Measurements from ENCODE around the gene TANGO2.
A peak's percentile ranks its signal among the peaks of the same experiment; 100 is the strongest.
"Not testable (repeated sequence)": the region's sequence is repeated elsewhere in the genome, so short reads cannot be mapped to it uniquely, and the experiment has no call there.

Gene TANGO2

GRCh38 chr22:20066617-20067383 lies 45.9 kb downstream of the TANGO2 start:
- no peak for DNase-seq

DNA sequence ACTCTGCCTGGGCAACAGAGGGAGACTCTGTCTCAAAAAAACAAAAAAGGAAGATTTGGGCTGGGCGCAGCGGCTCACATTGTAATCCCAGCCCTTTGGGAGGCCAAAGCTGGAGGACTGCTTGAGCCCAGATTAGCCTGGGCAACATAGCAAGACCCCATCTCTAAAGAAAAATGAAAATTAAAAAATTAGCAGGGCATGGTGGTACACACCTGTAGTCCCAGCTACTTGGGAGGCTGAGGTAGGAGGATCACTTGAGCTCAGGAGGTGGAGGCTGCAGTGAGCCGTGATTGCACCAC lies 46.4 kb downstream of the TANGO2 start:
- DNase-seq = not testable (repeated sequence)

- DNase-seq = no peak
Measured at GRCh38 chr22:20068640-20069039, 47.7 kb downstream of the TANGO2 start.

DNA sequence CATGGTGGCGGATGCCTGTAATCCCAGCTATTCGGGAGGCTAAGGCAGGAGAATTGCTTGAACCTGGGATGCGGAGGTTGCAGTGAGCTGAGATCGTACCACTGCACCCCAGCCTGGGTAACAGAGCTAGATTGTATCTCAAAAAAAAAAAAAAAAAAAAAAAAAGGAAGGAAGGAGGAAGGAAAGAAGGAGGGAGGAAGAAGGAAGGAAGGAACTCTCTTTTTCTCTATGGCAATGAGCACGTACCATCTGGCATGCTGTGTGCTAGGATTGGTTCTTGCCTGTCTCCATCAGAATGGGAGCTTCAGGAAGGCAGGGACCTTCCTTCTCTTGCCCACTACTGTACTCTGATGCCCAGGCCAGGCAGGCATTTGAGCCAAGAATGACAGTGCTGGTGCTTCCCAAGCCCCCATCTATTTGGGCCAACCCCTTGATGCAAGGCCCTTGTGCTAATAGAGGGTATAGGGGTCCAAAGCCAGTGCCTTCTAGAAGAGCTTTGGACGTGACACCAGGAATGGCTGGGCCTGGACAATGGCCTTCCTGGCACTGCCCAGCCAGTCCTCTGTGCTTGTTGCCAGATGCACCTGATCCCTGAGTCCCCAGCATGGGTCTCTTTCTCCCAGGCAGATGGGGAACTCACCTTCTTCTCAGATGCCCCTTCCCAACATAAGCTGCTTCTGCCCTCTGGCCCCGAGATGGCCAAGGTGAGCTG lies 48.6 kb downstream of the TANGO2 start:
- no peak for DNase-seq

DNA sequence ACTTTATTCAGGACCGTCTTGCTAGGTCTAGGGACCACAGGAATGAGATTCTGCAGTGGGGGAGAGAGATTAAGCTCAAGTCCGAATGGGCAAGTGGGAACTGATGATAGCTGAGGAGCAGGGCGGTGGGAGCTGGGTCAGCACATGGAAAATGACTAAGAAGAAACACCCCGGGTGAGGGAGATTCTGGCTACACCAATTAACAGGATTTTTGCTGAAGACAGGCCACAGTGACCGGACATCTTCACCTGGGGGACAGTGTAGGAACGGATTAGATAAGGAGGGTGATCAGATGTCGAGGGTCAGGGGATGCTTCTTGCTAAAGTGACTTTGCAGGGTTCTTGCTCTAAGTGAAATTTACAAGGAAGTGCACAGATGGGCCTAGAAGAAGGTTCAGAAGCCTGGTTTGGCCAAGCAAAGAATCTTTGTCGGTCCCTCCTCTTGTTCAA lies 50.6 kb downstream of the TANGO2 start:
- no peak for DNase-seq

- no peak for DNase-seq
Measured at GRCh38 chr22:20076627-20077172, 55.8 kb downstream of the TANGO2 start.

DNA sequence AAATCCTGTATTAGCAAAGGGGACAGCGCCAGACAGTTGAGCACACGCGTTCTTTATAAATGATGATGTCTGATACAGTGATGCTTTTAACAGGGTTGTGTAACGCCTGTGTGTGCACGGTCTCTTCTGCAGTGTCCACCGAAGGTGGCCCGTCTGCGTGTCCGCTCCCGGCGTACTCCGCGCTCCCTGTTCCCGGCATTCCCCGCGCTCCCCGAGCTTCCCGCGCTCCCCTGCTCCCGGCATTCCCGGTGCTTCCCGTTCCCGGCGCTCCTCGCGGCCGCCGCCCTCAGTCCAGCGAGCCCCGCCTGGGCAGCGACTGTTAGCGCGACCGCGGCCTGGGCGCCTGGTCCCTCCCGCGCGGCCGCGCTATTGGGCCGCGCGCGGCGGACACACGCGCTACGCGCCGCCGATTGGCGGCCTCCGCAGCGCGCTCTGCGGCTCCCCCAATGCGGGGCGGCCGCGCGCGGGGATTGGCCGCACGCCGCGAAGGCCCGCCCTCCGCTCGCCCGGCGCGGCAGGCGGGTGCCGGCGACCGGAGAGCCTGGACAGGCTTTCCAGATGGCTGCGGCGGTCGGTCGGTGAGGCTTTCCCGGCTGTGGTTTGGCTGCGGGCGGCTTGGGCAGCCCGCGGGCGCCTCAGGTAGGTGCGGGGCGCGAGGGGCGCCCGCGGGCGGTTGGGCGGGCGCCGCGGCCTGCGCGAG lies 59.0 kb downstream of the TANGO2 start, which contains the start of gene DGCR8:
TSS of gene DGCR8 (plus strand) at position 497 of the 700 bp plus-strand sequence. CDS start 5,723 bp downstream, outside the sequence.
- DNase-seq = peak; percentile 71

- peak; percentile 79 for DNase-seq
Measured at GRCh38 chr22:20080445-20080775, 59.5 kb downstream of the TANGO2 start.

DNA sequence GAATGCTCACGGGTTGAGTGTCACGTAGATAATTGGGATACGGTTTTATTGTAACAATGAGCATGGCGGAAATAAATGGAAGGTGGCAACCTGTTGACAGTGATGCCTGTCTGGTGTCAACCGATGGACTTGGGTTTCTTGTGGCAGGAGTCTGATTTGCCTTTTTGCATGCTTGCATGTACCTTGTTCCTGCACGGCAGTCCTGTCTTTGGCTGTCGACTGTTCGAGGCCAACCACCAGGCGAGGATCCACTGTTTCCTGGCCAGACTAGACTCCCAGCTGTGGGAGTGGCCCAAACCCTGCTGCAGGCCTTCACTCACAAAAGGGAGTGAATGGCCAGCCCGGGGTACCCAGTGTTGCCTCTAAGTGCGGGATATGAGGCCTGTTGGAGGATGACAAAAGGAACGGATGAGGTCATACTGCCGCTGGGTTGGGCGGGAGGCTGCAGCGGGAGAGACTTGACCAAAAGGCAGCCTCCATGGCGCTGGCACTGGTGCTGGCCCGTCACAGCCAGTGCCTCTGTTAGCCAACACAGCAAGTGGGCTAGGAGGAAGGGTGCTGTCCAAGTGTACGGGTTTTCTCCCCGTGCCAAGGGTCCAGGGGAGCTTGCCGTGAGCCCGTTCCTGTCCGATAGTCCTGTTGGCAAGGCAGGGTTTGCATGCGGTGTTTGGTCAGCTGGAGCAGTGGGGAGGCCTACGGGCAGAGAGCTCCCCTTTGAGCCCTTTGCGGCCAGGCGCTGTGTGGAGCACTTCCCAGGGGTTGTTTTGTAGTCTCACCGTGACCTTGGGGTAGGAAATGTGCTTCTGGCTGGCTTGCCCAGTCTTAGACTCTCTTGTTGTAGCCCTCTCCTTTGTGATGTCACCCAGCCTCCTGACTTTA lies 60.1 kb downstream of the TANGO2 start:
- peak; percentile 45 for DNase-seq

GRCh38 chr22:20083157-20083890 lies 62.4 kb downstream of the TANGO2 start:
- no peak for DNase-seq

DNA sequence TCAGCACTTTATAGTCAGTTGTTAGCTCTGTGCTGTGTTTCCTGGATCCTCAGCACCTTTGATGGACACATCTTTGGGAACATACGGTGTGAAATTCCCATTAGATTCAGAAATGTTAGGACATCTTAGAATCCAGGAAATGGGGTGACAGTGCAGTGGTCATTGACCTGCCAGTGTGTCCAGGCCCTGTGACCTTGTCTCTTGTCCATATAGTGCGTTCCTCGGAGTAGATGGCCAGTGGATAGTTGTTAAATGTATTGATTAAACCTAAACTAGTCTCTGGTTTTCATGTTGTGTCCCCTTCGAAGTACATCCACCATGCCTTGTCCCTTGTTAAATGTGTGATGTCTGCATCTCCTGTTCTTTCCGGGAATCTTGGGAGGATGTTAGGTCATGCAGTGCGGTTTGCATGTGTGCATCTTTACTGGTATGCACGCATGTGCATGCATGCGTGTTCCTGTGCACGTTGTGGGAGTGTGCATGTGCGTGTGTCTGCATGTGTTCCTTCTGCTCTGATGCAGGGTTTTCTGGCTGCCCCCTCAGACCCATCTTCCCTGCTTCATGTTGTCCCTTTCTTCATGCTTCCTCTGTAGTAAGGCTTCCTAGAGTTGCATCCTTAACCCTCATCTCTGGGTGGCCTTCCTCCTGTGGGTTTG lies 63.1 kb downstream of the TANGO2 start:
- no peak for DNase-seq

DNA sequence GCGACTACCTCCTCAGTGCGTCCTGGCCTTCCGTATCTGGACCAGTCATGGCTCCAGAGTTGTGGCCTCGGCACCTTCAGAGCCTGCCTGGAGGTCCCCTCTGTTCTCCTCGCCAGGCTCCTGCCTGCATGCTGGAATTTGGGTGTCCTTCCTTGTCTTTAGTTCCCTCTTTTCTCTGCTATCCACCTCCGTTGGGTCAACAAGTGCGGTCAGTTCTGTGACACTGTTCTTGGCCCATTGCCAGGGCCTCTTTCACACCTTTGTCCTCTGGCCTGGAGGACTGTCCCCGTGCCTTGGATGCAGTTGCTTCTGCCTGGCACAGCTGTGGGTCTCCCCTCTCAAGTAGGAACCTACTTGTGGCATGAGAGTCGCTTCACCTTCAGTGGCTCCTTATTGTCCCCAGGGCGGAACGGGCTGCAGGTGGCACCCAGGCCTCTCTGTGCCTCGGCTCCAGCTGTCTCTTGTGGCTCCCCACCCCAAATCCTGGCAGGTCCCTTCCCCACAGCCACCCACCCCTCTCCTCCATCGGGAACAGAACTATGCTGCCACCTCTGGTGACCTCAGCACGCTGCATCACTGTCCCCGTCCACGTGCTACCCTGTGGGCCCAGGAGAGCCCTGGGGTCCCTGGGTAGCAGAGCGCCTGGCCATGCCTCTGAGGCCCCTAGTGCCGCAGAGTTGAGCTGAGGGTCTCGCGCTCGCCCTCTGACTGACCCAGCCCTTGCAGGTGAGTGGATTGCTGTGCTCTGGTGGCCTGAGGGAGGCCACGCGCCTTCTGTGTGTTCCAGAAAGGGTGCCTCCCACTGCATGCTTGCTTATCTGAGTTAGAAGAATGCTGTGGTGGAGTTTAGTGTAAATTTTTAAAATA lies 63.9 kb downstream of the TANGO2 start:
- peak; percentile 58 for DNase-seq

DNA sequence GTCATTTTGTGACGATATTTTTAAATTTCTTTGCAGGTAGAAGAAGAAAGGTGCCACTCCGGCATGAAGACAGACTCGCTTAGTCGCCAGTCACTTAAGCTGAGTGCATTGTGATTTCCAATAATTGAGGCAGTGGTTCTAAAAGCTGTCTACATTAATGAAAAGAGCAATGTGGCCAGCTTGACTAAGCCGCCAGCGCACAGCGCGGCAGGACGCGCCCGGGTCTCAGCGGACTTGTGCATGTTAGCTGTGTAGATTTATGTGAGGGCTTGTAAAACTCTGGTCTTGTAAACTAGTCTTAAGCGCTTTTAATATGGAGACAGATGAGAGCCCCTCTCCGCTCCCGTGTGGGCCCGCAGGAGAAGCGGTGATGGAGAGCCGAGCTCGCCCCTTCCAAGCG lies 64.7 kb downstream of the TANGO2 start:
- no peak for DNase-seq

GRCh38 chr22:20086101-20086599 lies 65.2 kb downstream of the TANGO2 start:
- DNase-seq = no peak

DNA sequence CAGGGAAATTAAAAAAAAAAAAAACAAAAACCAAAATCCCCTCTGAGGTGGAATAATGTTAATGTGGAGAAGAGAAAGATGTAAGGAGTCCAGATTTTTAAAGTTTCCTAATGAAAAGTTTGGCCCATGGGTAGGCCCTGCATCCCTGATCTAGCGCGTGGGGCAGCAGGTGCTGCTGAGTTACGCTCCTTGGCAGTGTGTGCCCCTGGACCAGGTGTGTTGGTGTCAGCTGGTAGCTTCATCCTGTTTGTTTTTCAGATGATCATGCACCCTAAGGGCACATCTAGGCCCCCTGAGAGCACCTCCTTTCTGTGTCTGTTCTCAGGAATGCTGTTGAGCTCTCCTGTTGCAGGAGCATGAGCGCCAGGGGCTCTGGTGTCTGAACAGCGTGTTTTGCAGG lies 65.9 kb downstream of the TANGO2 start:
- DNase-seq = no peak

- no peak for DNase-seq
Measured at GRCh38 chr22:20087319-20088262, 66.7 kb downstream of the TANGO2 start.

GRCh38 chr22:20088263-20088648 lies 67.3 kb downstream of the TANGO2 start:
- DNase-seq = no peak

GRCh38 chr22:20089226-20089976 lies 68.5 kb downstream of the TANGO2 start:
- no peak for DNase-seq
